Measurements from ENCODE around the gene DOK7.
"Not testable (repeated sequence)": the region's sequence is repeated elsewhere in the genome, so short reads cannot be mapped to it uniquely, and the experiment has no call there.

DOK7 gene

DNA sequence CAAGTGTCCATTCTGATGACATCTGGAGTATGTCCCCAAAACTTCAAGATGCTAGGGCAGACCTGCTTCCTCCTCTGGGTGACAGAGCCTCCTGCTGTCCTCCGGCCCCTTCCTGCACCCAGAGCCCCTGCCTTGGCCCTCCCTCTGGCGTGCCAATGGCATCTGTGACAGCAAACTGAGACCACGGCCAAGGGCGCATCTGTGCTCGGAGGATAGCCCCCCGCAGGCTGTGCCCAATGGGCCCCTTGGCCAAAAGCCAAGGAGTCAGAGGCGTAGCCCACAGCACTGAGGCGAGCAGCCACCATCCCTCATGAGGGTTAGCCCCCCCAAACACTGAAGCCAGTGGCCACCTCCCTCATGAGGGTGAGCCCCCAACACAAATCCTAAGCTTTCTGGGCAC lies 61.2 kb downstream of the DOK7 start:
- DNase-seq = no peak

GRCh38 chr4:3524920-3525319 lies 61.8 kb downstream of the DOK7 start:
- no peak for DNase-seq

DNA sequence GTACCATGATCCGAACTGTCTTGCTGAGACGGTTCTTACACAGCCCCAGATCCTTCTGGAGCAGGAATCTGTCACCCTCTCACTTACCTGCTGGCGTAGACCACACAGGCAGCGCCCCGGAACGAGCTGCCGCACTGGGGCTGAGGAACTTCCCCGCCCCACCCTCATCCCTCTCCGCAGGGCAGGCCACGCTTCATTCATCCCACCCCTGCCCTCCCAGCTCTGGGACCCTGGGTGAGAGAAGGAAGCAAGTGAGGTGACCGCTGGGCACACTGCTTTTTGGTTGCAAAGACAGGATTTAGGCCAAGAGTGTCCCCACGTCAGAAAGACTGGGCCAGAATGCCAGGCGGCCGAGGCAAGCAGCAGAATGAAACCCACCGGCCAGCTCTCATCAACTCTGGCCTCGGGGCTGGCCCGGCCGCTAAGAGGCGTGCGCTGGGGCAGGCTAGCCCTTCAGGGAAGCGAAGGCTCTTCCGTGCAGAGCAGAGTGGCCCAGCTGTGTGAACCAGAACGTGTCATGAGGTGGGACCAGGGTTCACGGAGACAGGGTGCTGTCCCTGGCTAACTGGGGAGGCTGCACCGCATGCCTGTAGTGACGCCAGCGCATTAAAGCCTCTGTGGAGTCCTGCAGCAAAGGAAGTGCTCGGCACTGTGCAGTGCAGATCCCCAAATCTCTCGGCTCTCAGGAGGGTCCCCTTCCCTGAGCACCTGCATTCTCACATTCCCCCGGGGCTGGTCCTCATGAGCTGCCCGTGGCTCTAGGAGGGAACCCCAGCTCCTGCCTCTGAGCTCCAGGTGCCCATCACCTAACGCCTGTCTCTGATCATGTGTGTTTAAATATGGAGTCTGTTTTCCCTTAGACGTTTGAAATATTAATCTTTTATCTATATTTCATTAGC lies 62.7 kb downstream of the DOK7 start:
- DNase-seq = no peak

DNA sequence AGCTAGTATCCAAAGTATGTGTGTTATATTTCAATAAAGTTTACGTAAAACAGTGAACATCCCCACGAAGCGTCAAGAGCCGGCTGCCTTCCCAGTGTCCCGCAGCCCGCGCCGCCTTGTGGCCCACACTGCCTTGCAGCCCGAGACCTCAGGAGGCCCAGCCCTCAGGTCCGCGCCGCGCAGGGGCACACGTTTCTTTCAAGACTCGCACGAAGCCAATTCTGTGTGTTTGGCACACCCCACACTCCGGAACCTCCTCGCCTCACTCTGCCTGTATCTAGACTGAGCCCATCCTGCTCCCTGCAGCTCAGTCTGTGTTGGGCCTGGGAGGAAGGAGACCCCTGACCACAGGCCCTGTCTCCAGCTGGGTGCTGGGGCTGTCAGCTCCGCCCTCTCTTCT lies 63.4 kb downstream of the DOK7 start:
- DNase-seq = no peak

DNA sequence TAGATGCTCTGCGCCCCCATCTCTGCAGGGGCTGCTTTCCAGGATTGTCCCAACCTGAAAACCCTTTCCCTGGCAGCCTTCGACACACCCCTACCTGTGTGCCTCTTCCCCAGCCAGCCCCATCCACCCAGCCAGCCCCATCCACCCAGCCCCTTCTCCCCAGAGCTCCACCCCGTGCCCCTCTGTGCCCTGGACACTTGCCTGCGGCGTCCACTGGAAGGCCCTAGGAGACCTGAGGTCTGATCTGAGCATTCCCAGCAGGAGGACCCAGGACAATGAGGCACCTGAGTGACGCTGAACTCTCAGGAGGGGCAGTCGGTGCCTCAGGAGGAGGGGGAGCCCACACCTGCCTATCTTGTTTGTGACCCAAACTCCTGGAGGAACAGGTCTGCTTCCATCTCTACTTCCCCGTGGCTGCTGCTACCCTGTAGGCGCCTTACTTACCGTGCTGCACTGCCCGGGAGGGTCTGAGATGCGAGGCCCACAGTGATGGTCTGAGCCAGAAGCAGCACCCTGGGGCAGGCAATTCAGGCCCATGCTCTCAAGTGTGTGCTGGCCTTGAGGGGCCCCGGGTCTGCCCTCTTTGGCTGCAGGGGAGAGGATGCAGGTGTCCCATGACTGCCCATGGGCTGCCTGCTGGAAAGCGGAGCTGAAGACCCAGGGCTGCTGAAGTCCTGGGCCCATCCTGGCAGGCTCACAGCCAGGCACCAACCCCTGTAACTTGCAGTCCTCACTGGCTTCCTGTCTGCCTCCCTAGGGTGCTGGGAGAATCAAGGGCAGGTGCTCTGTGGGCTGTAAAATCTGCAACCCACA lies 64.2 kb downstream of the DOK7 start:
- DNase-seq = no peak

- no peak for DNase-seq
Observed at GRCh38 chr4:3527914-3528876, 65.1 kb downstream of the DOK7 start.

DNA sequence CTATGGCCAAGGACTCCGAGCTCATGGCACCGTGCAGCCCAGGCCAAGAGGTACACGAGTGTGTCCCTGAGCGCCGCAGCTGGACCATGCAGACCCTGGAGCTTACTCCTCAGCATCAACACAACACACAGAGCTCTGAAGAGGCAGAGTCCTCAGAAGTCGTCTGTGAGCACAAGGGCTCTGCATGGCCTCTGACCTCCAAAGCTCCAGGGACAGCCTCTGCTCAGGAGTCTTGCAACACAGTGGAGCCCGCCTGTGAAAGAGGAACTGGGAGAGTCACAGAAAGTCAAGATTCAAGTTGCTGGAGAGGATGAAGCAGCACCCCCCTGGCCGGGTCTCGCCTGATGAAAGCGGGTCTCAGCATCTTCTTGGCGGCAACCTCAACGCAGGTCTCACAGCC lies 66.3 kb downstream of the DOK7 start:
- peak; percentile 86 for DNase-seq

DNA sequence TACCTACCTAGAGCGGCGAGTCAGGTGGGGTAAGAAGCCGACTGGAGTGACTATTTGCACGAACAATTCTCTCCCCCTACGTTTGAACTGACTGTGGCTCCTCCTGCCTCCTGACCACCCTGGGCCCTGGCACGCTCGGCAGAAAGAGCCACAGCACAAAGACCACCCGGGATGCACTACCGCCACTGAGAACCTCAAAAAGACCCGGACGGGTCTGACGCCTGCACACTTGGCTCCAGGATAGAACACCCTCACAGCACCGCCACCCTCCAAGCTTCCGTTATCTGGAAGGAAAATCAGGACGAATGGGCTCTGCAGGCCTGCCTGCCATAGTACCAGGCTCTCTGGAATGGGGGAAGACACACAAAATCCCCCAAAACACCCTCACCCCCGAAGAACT lies 66.9 kb downstream of the DOK7 start:
- no peak for DNase-seq

GRCh38 chr4:3530663-3531254 lies 67.7 kb downstream of the DOK7 start:
- no peak for DNase-seq

DNA sequence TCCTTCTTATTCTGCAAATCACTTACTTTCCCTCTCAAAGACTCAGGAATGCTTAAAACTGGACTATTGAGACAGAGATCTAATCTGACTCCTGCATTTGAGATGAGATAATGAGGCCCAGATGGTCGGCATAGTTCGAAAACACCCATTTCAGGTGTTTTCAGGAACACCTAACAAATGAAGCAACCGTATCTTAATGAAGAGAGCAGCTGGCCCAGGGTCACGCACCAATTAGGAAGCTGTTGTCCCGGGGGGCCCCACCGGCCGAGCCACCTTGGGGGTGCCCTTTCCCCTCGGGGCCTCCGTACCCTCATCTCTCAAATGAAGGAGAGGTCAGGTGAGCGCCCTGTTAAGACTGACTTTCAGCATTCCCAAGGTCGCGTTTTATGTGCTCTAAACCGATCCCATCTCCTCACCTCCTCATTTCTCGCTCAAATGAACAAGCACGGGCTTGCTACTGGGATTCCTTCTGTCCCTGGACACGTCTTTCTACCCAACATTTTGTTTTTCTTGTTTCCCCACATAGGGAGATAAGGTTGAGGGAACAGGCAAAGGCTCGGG lies 68.3 kb downstream of the DOK7 start:
- DNase-seq = peak; percentile 6

DNA sequence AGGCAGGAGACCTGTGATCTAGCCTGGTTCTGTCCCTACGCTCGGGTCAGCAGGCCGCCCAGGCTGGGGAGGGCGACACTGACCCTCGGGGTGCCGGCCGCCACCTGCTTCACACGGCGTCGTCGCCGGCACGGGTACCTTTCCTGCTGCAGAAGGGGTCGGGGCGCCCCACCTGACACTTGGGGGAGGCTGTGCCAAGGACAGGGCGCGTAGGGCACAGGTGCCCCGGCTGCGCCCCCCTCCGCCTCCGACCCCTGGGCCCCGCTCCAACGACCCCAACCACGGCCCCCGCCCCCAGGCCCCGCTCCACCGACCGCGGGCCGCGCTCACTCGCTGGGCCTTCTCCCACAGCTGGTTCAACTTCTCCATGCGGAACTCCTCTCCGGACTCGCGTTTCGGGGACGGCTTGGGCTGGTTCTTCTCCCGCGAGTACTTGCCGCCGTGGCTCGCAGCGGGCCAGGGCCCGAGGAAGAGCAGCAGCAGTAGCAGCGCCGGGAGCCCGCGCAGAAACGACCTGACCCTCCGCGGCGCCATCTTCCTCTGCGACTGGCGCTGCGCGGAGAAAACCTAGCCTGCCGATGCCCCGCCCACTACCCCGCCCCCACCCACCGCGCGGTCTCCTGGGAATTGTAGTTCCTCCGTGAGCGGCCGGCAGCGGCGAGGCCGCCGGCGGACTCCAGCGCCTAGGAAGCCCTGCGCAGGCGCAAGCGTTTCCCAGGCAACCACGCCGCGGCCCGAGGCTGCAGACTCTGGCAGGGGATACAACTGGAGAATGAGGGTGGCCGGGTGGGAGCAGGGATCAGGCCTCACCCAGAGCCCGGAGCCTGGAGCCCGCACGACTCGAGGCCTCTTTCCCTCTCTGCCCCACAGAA lies 69.0 kb downstream of the DOK7 start, which contains the start of gene LRPAP1:
Gene LRPAP1, minus strand, starts transcription at position 544 of the 872 bp plus-strand sequence. Its CDS starts 10 bp downstream, at position 534.
- peak; percentile 89 for DNase-seq

DNA sequence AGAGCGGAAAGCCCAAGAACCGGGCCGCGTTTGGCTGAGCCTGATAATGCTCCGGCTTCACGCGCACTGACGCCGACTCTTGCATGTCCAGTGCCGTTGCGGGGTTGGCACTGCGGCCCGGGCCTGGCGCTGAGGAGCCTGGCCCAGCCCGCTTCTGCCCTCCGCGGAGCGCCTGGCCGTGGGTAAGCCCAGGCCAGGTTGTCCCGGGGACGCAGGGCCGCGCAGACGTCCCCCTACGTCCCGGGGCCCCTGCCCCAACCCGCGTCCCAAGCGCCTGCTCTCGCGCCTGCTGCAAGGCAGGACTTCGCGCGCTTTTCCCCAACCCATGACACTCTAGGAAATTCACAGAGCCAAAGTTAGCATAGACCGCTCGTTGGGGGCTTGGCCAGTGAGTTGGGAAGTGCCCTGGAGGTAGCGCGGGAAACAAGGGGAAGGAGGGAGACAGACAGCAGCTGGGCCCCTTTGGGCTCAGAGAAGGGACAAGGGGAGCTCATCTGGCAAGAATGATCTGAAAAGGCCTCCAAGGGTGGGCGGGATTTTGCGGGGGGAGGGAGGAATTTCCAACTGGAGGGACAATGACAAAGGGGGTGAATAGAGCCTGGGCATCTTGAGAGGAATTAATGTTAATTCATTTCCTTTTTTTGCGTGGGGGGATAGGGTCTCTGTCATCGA lies 69.8 kb downstream of the DOK7 start:
- no peak for DNase-seq

DNA sequence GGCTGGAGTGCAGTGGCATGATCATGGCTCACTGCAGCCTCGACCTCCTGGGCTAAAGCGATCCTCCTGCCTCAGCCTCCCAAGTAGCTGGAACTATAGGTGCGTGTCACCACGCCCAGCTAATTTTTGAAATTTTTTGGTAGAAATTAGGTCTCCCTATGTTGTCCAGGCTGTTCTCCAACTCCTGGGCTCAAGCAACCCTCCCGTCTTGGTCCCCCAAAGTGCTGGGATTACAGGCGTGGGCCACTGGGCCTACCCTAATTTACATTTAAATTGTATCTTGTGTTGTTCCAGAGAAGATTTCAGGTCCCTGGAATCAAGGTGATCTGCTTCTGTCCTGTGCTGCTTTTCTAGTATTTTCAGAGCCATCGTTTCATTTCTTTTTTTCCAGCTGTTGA lies 70.3 kb downstream of the DOK7 start:
- no peak for DNase-seq

- not testable (repeated sequence) for DNase-seq
Observed at GRCh38 chr4:3535812-3536211, 72.7 kb downstream of the DOK7 start.

GRCh38 chr4:3538906-3539305 lies 75.8 kb downstream of the DOK7 start:
- DNase-seq = not testable (repeated sequence)

- not testable (repeated sequence) for DNase-seq
Observed at GRCh38 chr4:3543415-3543814, 80.3 kb downstream of the DOK7 start.
